Stimulated activated CD4-positive, alpha-beta T cell treated with anti-CD3 and anti-CD28 coated beads, Interleukin-4, amount 100 ng/mL, for 4 hours (primary cell): Measurements from ENCODE around the gene ZNF660.

Experiments
- DNase-seq, 2 experiments: peaks; one replicate each; pipeline ENCODE4 v3.0.0-alpha.2; 2020

ZNF660 gene

DNA sequence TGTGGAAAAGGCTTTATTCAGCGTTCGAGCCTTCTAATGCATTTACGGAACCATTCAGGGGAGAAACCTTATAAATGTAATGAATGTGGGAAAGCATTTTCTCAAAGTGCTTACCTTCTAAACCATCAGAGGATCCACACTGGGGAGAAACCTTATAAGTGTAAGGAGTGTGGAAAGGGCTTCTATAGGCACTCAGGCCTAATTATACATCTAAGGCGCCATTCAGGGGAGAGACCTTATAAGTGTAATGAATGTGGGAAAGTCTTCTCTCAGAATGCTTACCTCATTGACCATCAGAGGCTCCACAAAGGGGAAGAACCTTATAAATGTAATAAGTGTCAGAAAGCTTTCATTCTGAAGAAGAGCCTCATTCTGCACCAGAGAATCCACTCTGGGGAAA, 57.6 kb downstream of the ZNF660 start:
- DNase-seq, result no peak

DNA sequence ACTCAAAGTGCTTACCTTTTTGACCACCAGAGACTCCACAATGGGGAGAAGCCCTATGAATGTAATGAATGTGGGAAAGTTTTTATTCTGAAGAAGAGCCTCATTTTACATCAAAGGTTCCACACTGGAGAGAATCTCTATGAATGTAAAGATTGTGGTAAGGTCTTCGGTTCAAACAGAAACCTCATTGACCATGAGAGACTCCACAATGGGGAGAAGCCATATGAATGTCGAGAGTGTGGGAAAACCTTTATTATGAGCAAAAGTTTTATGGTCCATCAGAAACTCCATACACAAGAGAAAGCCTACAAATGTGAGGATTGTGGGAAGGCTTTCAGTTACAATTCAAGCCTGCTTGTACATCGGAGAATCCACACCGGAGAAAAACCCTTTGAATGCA, 58.3 kb downstream of the ZNF660 start:
- DNase-seq, result no peak

DNA sequence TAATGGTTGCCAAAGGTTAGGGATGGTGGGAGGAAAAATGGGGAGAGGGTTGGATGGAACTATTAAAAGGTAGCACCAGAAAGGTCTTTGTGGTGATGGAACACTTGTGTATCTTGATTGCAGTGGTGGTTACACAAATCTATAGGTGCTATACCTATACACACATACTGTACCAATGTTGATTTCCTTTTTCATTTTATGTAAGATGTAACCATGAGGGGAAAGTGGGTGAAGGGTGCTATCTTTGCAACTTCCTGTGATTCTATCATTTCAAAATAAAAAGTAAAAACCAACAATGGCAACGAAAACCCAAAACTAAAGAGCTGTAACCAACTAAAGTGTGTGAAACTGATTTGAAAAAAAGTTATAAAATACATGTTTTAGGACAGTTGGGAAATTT, 63.0 kb downstream of the ZNF660 start:
- DNase-seq, result no peak

DNA sequence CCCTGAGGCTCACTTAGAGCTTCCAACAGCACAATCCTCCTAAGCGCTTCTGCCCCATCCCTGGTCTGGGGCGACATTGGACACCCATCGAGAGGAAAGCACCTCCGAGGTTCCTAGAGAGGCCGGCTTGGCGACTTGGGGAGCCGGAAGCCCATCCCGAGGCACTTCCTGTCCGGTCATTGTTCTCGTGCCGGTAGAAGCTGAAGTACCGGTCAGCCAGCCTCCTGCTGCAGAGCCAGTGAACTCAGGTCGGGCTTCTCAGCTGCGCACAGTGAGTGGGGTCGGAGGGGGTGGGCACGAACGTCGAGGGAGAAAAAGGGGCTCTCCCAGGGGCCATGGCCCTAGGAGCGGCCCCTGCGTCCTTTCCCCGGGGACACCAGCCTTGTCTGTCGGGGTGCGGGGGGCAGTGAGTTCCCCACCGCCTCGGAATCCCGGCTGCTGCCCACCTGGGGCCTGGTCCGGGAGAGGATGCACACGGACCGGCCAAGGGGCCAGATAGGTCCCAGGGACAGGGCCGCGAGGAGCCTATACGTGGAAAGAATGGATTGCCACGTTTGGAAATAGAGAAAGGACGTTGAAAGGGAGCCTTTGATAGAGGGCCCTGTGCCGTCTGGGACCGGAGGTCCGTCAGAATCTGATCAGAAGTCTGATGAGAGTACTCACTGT, 63.9 kb downstream of the ZNF660 start, which contains the start of gene ZNF35:
Gene ZNF35, plus strand, starts transcription at position 169 of the 666 bp plus-strand sequence. CDS start 2,336 bp downstream, outside the sequence.
- peak in 1 of 2 experiments; percentile 39 for DNase-seq
